ENCODE measurements around the gene NRROS. TPM values are rescaled to one million over a fixed set of nuclear protein-coding genes. Genes with fewer than 3 reads are reported as not detected.
A peak's percentile ranks its signal among the peaks of the same experiment; 100 is the strongest.
"Not testable (repeated sequence)": the region's sequence is repeated elsewhere in the genome, so short reads cannot be mapped to it uniquely, and the experiment has no call there.

Gene NRROS
- total RNA-seq = 22.6 TPM

GRCh38 chr3:196639483-196640296, at the start of gene NRROS:
Gene NRROS (plus strand): TSS chr3:196639694. CDS start chr3:196654540, 14,846 bp downstream.
- Histone ChIP-seq H3K36me3 (no peaks in the 10 kb centered on the region), H3K4me1 (peaks cover 0 to 3% of the 10 kb centered on the region in 2 donors), H3K9me3 (no peaks in the 10 kb centered on the region), H3K27me3 (peaks cover 4% of the 10 kb centered on the region), H3K4me3 (peak within 1 kb of the TSS; percentile 46 to 63), H3K27ac (peak within 1 kb of the TSS; percentile 14 to 31)
- peak; percentile 46 to 79 for DNase-seq (ENCODE audit: low spot score in 2 of 2)
- intact Hi-C loops (cut with DNase I) = no loop called here
- TF ChIP-seq CTCF (IDR thresholded peaks at IDR 0.05) = peak in 1 of 3 experiments; percentile 3

GRCh38 chr3:196590279-196590678, 49.2 kb upstream of the NRROS start:
- no peaks in the 10 kb centered on the region for H3K27me3 ChIP-seq
- TF ChIP-seq CTCF (IDR thresholded peaks at IDR 0.05) = no peak

GRCh38 chr3:196596355-196596754, 43.1 kb upstream of the NRROS start:
- no peak overlapping the region for H3K27ac ChIP-seq
- H3K4me1 ChIP-seq = no peaks in the 10 kb centered on the region
- H3K4me3 ChIP-seq = no peak overlapping the region
- no peaks in the 10 kb centered on the region for H3K36me3 ChIP-seq
- no peaks in the 10 kb centered on the region for H3K27me3 ChIP-seq
- intact Hi-C loops (cut with DNase I) = no loop called here
- H3K9me3 ChIP-seq = no peaks in the 10 kb centered on the region
- DNase-seq (ENCODE audit: low spot score in 2 of 2) = no peak
- TF ChIP-seq CTCF (IDR thresholded peaks at IDR 0.05) = no peak

More at GRCh38 chr3:196590279-196590678, 49.2 kb upstream of the NRROS start:
- Histone ChIP-seq H3K4me3 (no peak overlapping the region), H3K9me3 (no peaks in the 10 kb centered on the region), H3K27ac (no peak overlapping the region), H3K36me3 (peaks cover 0 to 10% of the 10 kb centered on the region in 2 donors), H3K4me1 (no peaks in the 10 kb centered on the region)
- intact Hi-C loops (cut with DNase I) = no loop called here
- peak in 1 of 2 donors; percentile 4 for DNase-seq (ENCODE audit: low spot score in 2 of 2)

GRCh38 chr3:196597971-196598733, 41.3 kb upstream of the NRROS start:
- DNase-seq (ENCODE audit: low spot score in 2 of 2); H3K9me3 ChIP-seq; intact Hi-C loops (cut with DNase I); H3K4me1 ChIP-seq; H3K36me3 ChIP-seq; H3K27ac ChIP-seq; H3K27me3 ChIP-seq: not testable (repeated sequence)
- H3K4me3 ChIP-seq = peak overlapping the region in 1 of 2 donors; percentile 33

- no peak for DNase-seq (ENCODE audit: low spot score in 2 of 2)
- TF ChIP-seq CTCF (IDR thresholded peaks at IDR 0.05) = no peak
- H3K4me3 ChIP-seq = no peak overlapping the region
- no peak overlapping the region for H3K27ac ChIP-seq
- H3K4me1 ChIP-seq = no peaks in the 10 kb centered on the region
- no peaks in the 10 kb centered on the region for H3K36me3 ChIP-seq
- H3K9me3 ChIP-seq = no peaks in the 10 kb centered on the region
- intact Hi-C loops (cut with DNase I) = no loop called here
- H3K27me3 ChIP-seq = no peaks in the 10 kb centered on the region
These were observed 39.8 kb upstream of the NRROS start for GRCh38 chr3:196599734-196600128.

- H3K9me3 ChIP-seq = no peaks in the 10 kb centered on the region
- intact Hi-C loops (cut with DNase I) = no loop called here
- H3K27ac ChIP-seq = no peak overlapping the region
- no peaks in the 10 kb centered on the region for H3K36me3 ChIP-seq
- H3K4me1 ChIP-seq = no peaks in the 10 kb centered on the region
- TF ChIP-seq CTCF (IDR thresholded peaks at IDR 0.05) = no peak
- H3K4me3 ChIP-seq = no peak overlapping the region
- no peak for DNase-seq (ENCODE audit: low spot score in 2 of 2)
- no peaks in the 10 kb centered on the region for H3K27me3 ChIP-seq
These were observed 39.1 kb upstream of the NRROS start for GRCh38 chr3:196600359-196600758.
